Tibial artery (tissue), 4 donors: ENCODE data around the gene TEDC2.
A peak's percentile ranks its signal among the peaks of the same experiment; 100 is the strongest.

Source experiments
- DNase-seq, 2 donors: peaks; one replicate each; pipeline ENCODE4 v3.0.0-alpha.2; 2019
- H3K27ac ChIP-seq, 2 donors: fragments of 200-600 bp; sonication (generic) in 1 of 2; 1 replicate in 1 of 2; 2 replicates in 1 of 2; pipeline ENCODE4 v1.5.1; 2018 to 2019; ENCODE audit warnings: mild to moderate bottlenecking in 1 of 2
- H3K27me3 ChIP-seq, 2 donors: fragments of 200-600 bp; sonication (generic) in 1 of 2; one replicate each; pipeline versions ENCODE4 v1.5.1 to v1.6.0; 2016 to 2019
- H3K36me3 ChIP-seq, 3 donors: fragments of 200-600 bp; sonication (generic) in 2 of 3; one replicate each; pipeline ENCODE4 v1.5.1; 2016 to 2019; ENCODE audit warnings: mild to moderate bottlenecking in 2 of 3
- H3K4me1 ChIP-seq, 4 donors: fragments of 200-600 bp; sonication (generic) in 2 of 4; 1 replicate in 3 of 4; 2 replicates in 1 of 4; pipeline ENCODE4 v1.5.1; 2016 to 2019
- H3K4me3 ChIP-seq, 2 donors: fragments of 200-600 bp; sonication (generic) in 1 of 2; 1 replicate in 1 of 2; 2 replicates in 1 of 2; pipeline ENCODE4 v1.5.1; 2018 to 2019; ENCODE audit warnings: mild to moderate bottlenecking in 2 of 2
- H3K9me3 ChIP-seq, 3 donors: fragments of 200-600 bp; sonication (generic) in 1 of 3; one replicate each; pipeline ENCODE4 v1.5.1; 2016 to 2019
- intact Hi-C: fragments of 100-400 bp; cut with DNase I; formaldehyde crosslinking; loops from one replicate; pipeline ENCODE4 v1.15.0; 2023; ENCODE audit warnings: low total_unique reads
- TF ChIP-seq, protein P1 (sequence below), 2 experiments: fragments of 200-600 bp in 1 of 2; fragments of 450-650 bp in 1 of 2; IDR thresholded peaks; one replicate each; pipeline ENCODE4 v1.5.1; 2017 to 2019; ENCODE audit warnings: antibody characterized with exemption in 2 of 2, mild to moderate bottlenecking in 1 of 2, moderate library complexity in 1 of 2

TEDC2 gene

DNA sequence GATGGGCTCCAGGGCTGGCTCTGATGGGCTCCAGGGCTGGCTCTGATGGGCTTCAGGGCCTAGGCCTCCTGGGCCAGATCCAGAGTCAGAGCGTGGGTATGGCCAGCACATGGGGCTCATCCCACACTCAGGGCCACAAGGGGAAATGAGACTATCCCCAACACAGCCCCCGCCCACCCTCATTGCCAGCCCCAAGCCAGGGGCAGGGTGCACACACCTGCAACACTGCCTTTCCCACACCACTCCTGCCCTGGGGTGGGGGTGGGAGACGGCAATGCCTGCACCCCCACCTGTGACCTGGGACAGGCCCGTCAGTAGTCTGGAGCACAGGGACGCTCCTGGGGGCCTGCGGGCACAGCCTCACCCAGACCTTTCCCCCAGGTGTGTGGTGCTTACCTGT lies 39.5 kb downstream of the TEDC2 start:
- H3K27ac ChIP-seq: no peak overlapping the region
- no peak for DNase-seq
- TF ChIP-seq, protein P1, sequence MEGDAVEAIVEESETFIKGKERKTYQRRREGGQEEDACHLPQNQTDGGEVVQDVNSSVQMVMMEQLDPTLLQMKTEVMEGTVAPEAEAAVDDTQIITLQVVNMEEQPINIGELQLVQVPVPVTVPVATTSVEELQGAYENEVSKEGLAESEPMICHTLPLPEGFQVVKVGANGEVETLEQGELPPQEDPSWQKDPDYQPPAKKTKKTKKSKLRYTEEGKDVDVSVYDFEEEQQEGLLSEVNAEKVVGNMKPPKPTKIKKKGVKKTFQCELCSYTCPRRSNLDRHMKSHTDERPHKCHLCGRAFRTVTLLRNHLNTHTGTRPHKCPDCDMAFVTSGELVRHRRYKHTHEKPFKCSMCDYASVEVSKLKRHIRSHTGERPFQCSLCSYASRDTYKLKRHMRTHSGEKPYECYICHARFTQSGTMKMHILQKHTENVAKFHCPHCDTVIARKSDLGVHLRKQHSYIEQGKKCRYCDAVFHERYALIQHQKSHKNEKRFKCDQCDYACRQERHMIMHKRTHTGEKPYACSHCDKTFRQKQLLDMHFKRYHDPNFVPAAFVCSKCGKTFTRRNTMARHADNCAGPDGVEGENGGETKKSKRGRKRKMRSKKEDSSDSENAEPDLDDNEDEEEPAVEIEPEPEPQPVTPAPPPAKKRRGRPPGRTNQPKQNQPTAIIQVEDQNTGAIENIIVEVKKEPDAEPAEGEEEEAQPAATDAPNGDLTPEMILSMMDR (IDR thresholded peaks at IDR 0.05): no peak
- no peaks in the 10 kb centered on the region for H3K27me3 ChIP-seq
- peaks cover 0 to 59% (median 19%) of the 10 kb centered on the region in 4 donors for H3K4me1 ChIP-seq
- H3K36me3 ChIP-seq: peaks cover 0 to 22% (median 4%) of the 10 kb centered on the region in 3 donors
- no peak overlapping the region for H3K4me3 ChIP-seq
- intact Hi-C loops: no loop called here
- no peaks in the 10 kb centered on the region for H3K9me3 ChIP-seq

DNA sequence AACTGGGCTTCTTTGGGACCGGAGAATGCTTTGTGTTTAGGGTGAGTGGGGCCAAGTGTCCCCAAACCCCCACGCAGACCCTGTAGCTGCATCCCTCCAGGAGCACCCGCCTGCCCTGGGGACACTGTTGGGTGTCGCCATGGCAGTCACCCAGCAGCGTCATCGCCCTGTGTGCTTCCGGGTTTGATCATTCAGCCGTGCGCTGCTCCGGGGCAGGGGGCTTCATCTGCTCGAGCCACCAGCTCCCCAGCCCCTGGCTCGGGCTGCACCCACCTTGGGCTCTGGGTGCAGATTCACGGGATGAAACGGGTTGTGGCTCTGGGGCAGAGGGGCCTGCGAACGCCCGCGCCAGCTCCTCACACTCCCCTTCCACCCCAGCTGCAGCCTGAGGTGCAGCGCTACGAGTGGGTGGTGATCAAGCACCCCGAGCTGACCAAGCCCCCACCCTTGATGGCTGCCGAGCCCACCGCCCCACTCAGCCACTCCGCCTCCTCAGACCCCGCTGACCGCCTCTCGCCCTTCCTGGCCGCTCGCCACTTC lies 40.1 kb downstream of the TEDC2 start:
- Histone ChIP-seq H3K4me3 (no peak overlapping the region), H3K4me1 (peaks cover 0 to 59% (median 19%) of the 10 kb centered on the region in 4 donors)

DNA sequence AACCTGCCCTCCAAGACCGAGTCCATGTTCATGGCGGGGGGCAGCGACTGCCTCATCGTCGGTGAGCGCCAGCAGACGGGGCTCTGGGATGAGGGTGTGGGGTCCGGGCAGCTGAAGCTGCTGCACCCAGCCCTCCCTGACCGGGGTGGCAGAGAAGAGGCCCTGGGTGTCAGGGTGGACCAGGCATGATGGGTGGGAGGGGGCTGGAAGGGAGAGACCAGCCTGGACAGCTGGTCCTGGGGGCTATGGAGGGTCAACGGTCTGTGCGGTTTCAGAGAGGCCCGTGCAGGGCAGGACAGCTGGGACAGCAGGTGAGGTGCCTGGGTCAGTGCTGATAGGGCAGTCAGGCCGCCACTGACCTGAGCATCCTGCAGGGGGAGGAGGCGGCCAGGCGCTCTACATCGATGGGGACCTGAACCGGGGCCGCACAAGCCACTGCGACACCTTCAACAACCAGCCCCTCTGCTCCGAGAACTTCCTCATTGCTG lies 40.6 kb downstream of the TEDC2 start:
- H3K4me1 ChIP-seq: peaks cover 0 to 59% (median 19%) of the 10 kb centered on the region in 4 donors
- no peaks in the 10 kb centered on the region for H3K27me3 ChIP-seq
- no peak overlapping the region for H3K4me3 ChIP-seq
- DNase-seq: no peak
- peaks cover 0 to 22% (median 4%) of the 10 kb centered on the region in 3 donors for H3K36me3 ChIP-seq
- H3K27ac ChIP-seq: no peak overlapping the region
- no peaks in the 10 kb centered on the region for H3K9me3 ChIP-seq
- intact Hi-C loops: loop anchor here (2.0 to 5.0 kb wide), 2 partner anchors 73 to 160 kb away; partner anchors contain the start of genes ABCA3 and CCNF
- TF ChIP-seq, protein P1 (IDR thresholded peaks at IDR 0.05): no peak

More for the DNA sequence above, 40.1 kb downstream of the TEDC2 start:
- DNase-seq: no peak
- intact Hi-C loops: loop anchor here (2.0 to 5.0 kb wide), 2 partner anchors 73 to 159 kb away; partner anchors contain the start of genes ABCA3 and CCNF
- no peak overlapping the region for H3K27ac ChIP-seq
- H3K27me3 ChIP-seq: no peaks in the 10 kb centered on the region
- TF ChIP-seq, protein P1 (IDR thresholded peaks at IDR 0.05): no peak
- no peaks in the 10 kb centered on the region for H3K9me3 ChIP-seq
- H3K36me3 ChIP-seq: peaks cover 0 to 22% (median 4%) of the 10 kb centered on the region in 3 donors

DNA sequence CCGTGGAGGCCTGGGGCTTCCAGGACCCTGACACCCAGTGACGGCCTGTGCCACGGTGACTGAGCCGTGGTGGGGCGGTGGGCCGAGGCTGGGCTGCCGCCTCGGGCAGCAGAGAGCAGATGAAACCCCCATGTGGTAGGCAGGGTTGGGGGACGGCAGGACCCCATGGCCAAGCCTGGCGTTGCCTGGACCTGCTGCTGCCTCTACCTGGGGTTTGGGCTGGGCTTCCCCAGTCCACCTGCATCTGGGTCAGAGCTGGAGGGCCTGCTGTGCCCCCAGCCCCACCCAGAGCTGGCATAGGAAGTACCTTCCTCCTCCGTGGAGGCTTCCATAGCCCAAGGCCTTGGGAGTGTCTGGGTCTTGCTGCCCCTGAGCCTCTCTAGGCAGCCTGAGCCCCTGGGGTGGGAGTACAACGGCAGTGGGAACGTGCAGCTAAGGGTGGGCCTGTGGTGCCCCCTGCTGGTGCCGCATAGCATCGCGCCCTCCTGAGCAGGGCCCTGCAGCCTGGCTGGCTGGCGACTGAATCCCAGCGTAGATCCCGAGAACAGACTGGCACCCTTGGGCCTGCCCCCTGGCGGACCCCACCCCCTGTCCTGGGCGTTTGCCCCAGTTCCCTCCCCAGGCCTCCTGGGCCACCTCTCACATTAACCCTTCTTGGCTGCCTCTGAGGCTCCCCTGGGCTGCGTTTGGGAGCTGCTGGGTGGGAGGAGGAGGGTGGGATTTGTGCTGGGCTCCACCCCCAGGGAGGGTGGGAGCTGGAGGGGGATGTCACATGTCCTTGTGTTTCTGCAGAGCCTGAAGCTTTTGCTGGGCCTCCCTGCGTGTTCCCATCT lies 41.2 kb downstream of the TEDC2 start:
- intact Hi-C loops: loop anchor here (2.0 to 5.0 kb wide), 2 partner anchors 74 to 160 kb away; partner anchors contain the start of genes ABCA3 and CCNF
- TF ChIP-seq, protein P1 (IDR thresholded peaks at IDR 0.05): peak; percentile 98 to 99
- H3K27ac ChIP-seq: no peak overlapping the region

DNA sequence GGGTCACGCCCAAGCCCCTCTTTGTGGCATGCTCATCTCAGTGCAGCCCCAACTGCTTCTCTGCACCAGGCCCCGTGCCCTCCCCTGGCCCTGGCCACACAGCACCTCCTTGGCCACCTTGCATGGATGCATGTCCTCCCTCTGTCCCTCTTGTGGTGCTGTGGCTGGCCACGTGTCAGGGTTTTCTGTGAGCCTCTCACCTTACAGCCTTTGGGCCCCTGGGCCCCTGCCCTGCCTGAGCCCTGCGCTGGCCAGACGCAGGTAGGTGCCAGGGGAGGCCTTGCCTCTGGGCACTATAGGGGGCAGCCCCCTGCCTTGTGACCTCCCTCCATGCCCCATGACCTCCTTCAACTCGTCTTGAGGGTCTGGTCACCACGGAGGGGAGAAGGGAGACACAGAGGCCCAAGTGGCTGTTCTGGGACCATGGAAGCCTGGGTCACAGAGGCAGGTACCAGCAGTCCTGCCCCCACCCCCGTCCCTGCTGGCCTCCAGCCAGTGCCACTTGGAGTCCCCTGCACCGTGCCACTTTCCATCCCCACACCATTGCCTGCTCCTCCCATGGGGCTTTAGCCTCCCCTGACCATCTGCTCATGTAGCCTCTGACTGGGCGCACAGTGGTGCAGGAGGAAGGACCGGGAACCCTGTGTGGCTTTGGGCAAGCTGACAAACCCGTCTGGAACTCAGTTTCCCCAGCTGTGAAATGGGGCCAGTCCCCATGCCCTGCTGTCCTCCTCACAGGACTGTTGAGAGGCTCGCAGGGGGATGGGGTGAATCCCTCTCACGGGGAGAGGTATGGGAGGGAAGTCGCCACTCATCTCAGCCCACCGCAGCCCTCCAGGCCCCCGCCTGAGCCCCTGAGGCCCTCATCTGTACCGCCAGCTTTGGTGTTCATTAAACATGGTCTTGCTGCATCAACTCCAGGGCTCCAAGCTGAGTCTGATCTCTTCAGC lies 42.3 kb downstream of the TEDC2 start:
- no peak overlapping the region for H3K4me3 ChIP-seq
- no peaks in the 10 kb centered on the region for H3K27me3 ChIP-seq
- no peak overlapping the region for H3K27ac ChIP-seq
- peaks cover 0 to 9% (median 0%) of the 10 kb centered on the region in 3 donors for H3K36me3 ChIP-seq
- H3K9me3 ChIP-seq: no peaks in the 10 kb centered on the region
- TF ChIP-seq, protein P1 (IDR thresholded peaks at IDR 0.05): no peak
- H3K4me1 ChIP-seq: peaks cover 0 to 48% (median 17%) of the 10 kb centered on the region in 4 donors
- no peak for DNase-seq
- intact Hi-C loops: loop anchor here (2.0 to 5.0 kb wide), 2 partner anchors 75 to 161 kb away; partner anchors contain the start of genes ABCA3 and CCNF

More for the DNA sequence above, 41.2 kb downstream of the TEDC2 start:
- peak overlapping the region in 1 of 2 donors; percentile 35 for H3K4me3 ChIP-seq
- no peaks in the 10 kb centered on the region for H3K9me3 ChIP-seq
- DNase-seq: peak; percentile 79 to 87
- H3K36me3 ChIP-seq: peaks cover 0 to 19% (median 3%) of the 10 kb centered on the region in 3 donors
- H3K4me1 ChIP-seq: peaks cover 0 to 59% (median 19%) of the 10 kb centered on the region in 4 donors
- no peaks in the 10 kb centered on the region for H3K27me3 ChIP-seq
